GM12878 (cell line): ENCODE data around the gene YJU2. TPM values are rescaled to one million over a fixed set of nuclear protein-coding genes. Genes with fewer than 3 reads are reported as not detected.

Experiments used
- ATAC-seq: fragments of 200-7000 bp; cut with Tn5 transposase; 3 replicates; pipeline ENCODE4 v1.9.1; 2020; ENCODE audit warnings: mild to moderate bottlenecking, moderate library complexity
- BruUV-seq: library from RNA; stranded (reverse); fragments of 400-500 nt; replicated peaks from 2 replicates; lab custom pipeline; 2021; lab: Mats Ljungman, UMichigan
- CTCF ChIA-PET: fragments of 300-600 bp; sonication (Branson Sonifier 250); formaldehyde crosslinking; extraction: SDS; loops from one replicate; lab custom pipeline; 2021; ENCODE audit warnings: inconsistent platforms; lab: Yijun Ruan, JAX
- POLR2A ChIA-PET: fragments of 350-600 bp; formaldehyde crosslinking; extraction: SDS; loops from one replicate; lab custom pipeline; 2021; ENCODE audit warnings: inconsistent platforms; lab: Charles Lee
- RAD21 ChIA-PET: fragments of 300-600 bp; sonication (Branson Sonifier 250); formaldehyde crosslinking; loops from one replicate; lab custom pipeline; 2023; ENCODE audit warnings: antibody characterized with exemption; ENCODE audit not compliant: unreplicated experiment; lab: Charles Lee
- SMC1A ChIA-PET: fragments of 300-600 bp; sonication (Branson Sonifier 250); formaldehyde crosslinking; loops from one replicate; lab custom pipeline; 2023; ENCODE audit not compliant: unreplicated experiment, uncharacterized antibody; lab: Charles Lee
- DNase-seq: peaks from one replicate; pipeline ENCODE4 v3.0.0-alpha.2; 2011; ENCODE audit warnings: low read depth, low spot score
- FAIRE-seq: peaks from 3 replicates; lab custom pipeline; 2011; peaks lifted over from hg19 to GRCh38; lab: Jason Lieb, UNC
- H2AFZ ChIP-seq: 2 replicates; pipeline ENCODE4 v1.6.0; 2011; ENCODE audit warnings: low read depth, low read length, control low read depth; ENCODE audit not compliant: control insufficient read depth
- H3K27ac ChIP-seq: 2 replicates; pipeline ENCODE4 v1.5.1; 2011; ENCODE audit warnings: control low read depth; ENCODE audit not compliant: control insufficient read depth, insufficient read depth
- H3K27me3 ChIP-seq, 2 experiments: replicated peaks in 1 of 2; 2 replicates each; pipeline versions ENCODE4 v1.6.0 to v1.6.1; 2011; ENCODE audit warnings: low read length in 1 of 2; ENCODE audit not compliant: control insufficient read depth in 2 of 2, insufficient read depth in 2 of 2
- H3K36me3 ChIP-seq, 2 experiments: 2 replicates each; pipeline ENCODE4 v1.5.1; 2011; ENCODE audit warnings: low read length in 1 of 2; ENCODE audit not compliant: control insufficient read depth in 2 of 2, insufficient read depth in 2 of 2
- H3K4me1 ChIP-seq: 2 replicates; pipeline ENCODE4 v1.6.1; 2011; ENCODE audit warnings: mild to moderate bottlenecking, low read length, moderate library complexity, mixed read lengths; ENCODE audit not compliant: control insufficient read depth, insufficient read depth
- H3K4me2 ChIP-seq: 2 replicates; pipeline ENCODE4 v1.6.0; 2011; ENCODE audit warnings: control low read depth; ENCODE audit not compliant: control insufficient read depth, insufficient read depth
- H3K4me3 ChIP-seq: fragments of 200-600 bp; sonication (generic); 2 replicates; pipeline ENCODE4 v1.5.1; 2016
- H3K79me2 ChIP-seq: 2 replicates; pipeline ENCODE4 v1.6.0; 2011; ENCODE audit warnings: low read length; ENCODE audit not compliant: control insufficient read depth, insufficient read depth
- H3K9ac ChIP-seq: 2 replicates; pipeline ENCODE4 v1.8.0; 2011; ENCODE audit warnings: low read length, control low read depth, mixed read lengths; ENCODE audit not compliant: control insufficient read depth, insufficient read depth
- H3K9me3 ChIP-seq: replicated peaks from 3 replicates; pipeline ENCODE4 v1.5.1; 2011; ENCODE audit warnings: mild to moderate bottlenecking, low read length; ENCODE audit not compliant: control insufficient read depth, insufficient read depth
- H4K20me1 ChIP-seq: 2 replicates; pipeline ENCODE4 v1.6.0; 2011; ENCODE audit not compliant: control insufficient read depth, insufficient read depth
- ATF7 ChIP-seq: fragments of 450-650 bp; IDR thresholded peaks from 2 replicates; pipeline ENCODE4 v1.6.1; 2016; ENCODE audit warnings: low read depth, mild to moderate bottlenecking
- BACH1 ChIP-seq: fragments of 450-650 bp; IDR thresholded peaks from 2 replicates; pipeline ENCODE4 v1.6.1; 2017; ENCODE audit warnings: mild to moderate bottlenecking, borderline replicate concordance
- BRCA1 ChIP-seq: IDR thresholded peaks from 2 replicates; pipeline ENCODE4 v1.6.1; 2011; ENCODE audit warnings: low read depth, low read length, improper control_type of control experiment
- DPF2 ChIP-seq: fragments of 450-650 bp; IDR thresholded peaks from 2 replicates; pipeline ENCODE4 v1.6.1; 2017; ENCODE audit warnings: mild to moderate bottlenecking
- EGR1 ChIP-seq, 2 experiments: IDR thresholded peaks; 1 replicate in 1 of 2; 2 replicates in 1 of 2; pipeline ENCODE4 v1.6.1; 2011 to 2012; ENCODE audit warnings: low read depth in 2 of 2, low read length in 2 of 2, borderline replicate concordance in 1 of 2, mild to moderate bottlenecking in 1 of 2, moderate library complexity in 1 of 2
- EZH2 ChIP-seq: IDR thresholded peaks from 2 replicates; pipeline ENCODE4 v1.6.1; 2012; ENCODE audit warnings: low read depth, mild to moderate bottlenecking, control low read depth, inconsistent platforms, low read length, borderline replicate concordance; ENCODE audit not compliant: control insufficient read depth
- HDAC2 ChIP-seq: fragments of 200-600 bp; sonication (generic); IDR thresholded peaks from 2 replicates; pipeline ENCODE4 v1.6.1; 2017
- IKZF1 ChIP-seq: fragments of 450-650 bp; conservative IDR thresholded peaks from 2 replicates; pipeline ENCODE4 v1.6.1; 2017; ENCODE audit warnings: antibody characterized with exemption, mild to moderate bottlenecking
- JUND ChIP-seq: IDR thresholded peaks from 2 replicates; pipeline ENCODE4 v1.6.1; 2012; ENCODE audit warnings: low read depth, mild to moderate bottlenecking, low read length, improper control_type of control experiment, moderate library complexity
- KAT2A ChIP-seq: conservative IDR thresholded peaks from 2 replicates; pipeline ENCODE4 v1.6.1; 2011; ENCODE audit warnings: low read depth, low read length; ENCODE audit not compliant: control insufficient read depth
- RAD51 ChIP-seq: fragments of 450-650 bp; IDR thresholded peaks from 2 replicates; pipeline ENCODE4 v1.6.1; 2016; ENCODE audit warnings: moderate library complexity, mild to moderate bottlenecking, inconsistent platforms
- RB1 ChIP-seq: fragments of 450-650 bp; formaldehyde crosslinking; IDR thresholded peaks from 2 replicates; pipeline ENCODE4 v1.6.1; 2017; ENCODE audit warnings: mild to moderate bottlenecking, borderline replicate concordance
- RBBP5 ChIP-seq: fragments of 200-600 bp; sonication (generic); conservative IDR thresholded peaks from 2 replicates; pipeline ENCODE4 v1.6.1; 2016
- SMARCA5 ChIP-seq: fragments of 450-650 bp; IDR thresholded peaks from 2 replicates; pipeline ENCODE4 v1.6.1; 2017; ENCODE audit warnings: mild to moderate bottlenecking
- SRF ChIP-seq, 2 experiments: IDR thresholded peaks; 2 replicates each; pipeline ENCODE4 v1.6.1; 2011; ENCODE audit warnings: low read depth in 2 of 2, low read length in 2 of 2, mild to moderate bottlenecking in 1 of 2, moderate library complexity in 1 of 2
- ZBED1 ChIP-seq: IDR thresholded peaks from 2 replicates; pipeline ENCODE4 v1.6.1; 2016; ENCODE audit warnings: borderline replicate concordance
- ZNF217 ChIP-seq: fragments of 450-650 bp; IDR thresholded peaks from 2 replicates; pipeline ENCODE4 v1.6.1; 2017; ENCODE audit warnings: antibody characterized with exemption, mild to moderate bottlenecking
- WGBS: methylation state at CpG from one replicate; pipeline ENCODE4 v1.1.6; 2016; ENCODE audit warnings: low lambda C conversion rate; ENCODE audit not compliant: insufficient replicate concordance, insufficient coverage; ENCODE audit errors: missing lambda C conversion rate; 5-methylcytosine and 5-hydroxymethylcytosine counted together
- in situ Hi-C: fragments of 300-500 bp; cut with MboI; formaldehyde crosslinking; loops from 9 replicates; pipeline ENCODE4 v1.14.3; 2018; ENCODE audit warnings: mixed read lengths
- intact Hi-C: fragments of 100-400 bp; cut with micrococcal nuclease; formaldehyde crosslinking; loops from one replicate; pipeline ENCODE4 v1.14.2; 2022; ENCODE audit not compliant: unreplicated experiment
- polyA plus RNA-seq, 11 experiments: library from polyadenylated mRNA; depleted of rRNA in 4 of 11; unstranded in 6 of 11; stranded (reverse) in 5 of 11; fragments of >200 nt; fragmentation: Nextera tagmentation in 4 of 11; fragmentation: Illumina TruSeq in 1 of 11; extraction: Ambion mirVana in 4 of 11; extraction: Trizol in 1 of 11; gene quantifications; 1 replicate in 1 of 11; 2 replicates in 10 of 11; pipeline versions ENCODE4 v1.2.1 to v1.2.3, GENCODE V29; 2011 to 2016; ENCODE audit warnings: inconsistent platforms in 2 of 11, missing spikeins in 2 of 11, low read depth in 1 of 11
- total RNA-seq, 4 experiments: library from RNA; depleted of rRNA in 3 of 4; stranded (reverse); fragments of >200 nt in 3 of 4; fragmentation: Illumina TruSeq in 1 of 4; extraction: Trizol in 1 of 4; gene quantifications; 2 replicates each; pipeline versions ENCODE4 v1.2.1 to v1.2.3, GENCODE V29; 2013 to 2021
- TF ChIP-seq, protein P1 (sequence below): fragments of 450-650 bp; conservative IDR thresholded peaks from 2 replicates; pipeline ENCODE4 v1.6.1; 2017; ENCODE audit warnings: mild to moderate bottlenecking, moderate library complexity
- TF ChIP-seq, protein P2 (sequence below): fragments of 450-650 bp; IDR thresholded peaks from 2 replicates; pipeline ENCODE4 v1.6.1; 2018; ENCODE audit warnings: mild to moderate bottlenecking, low read depth, moderate library complexity; ENCODE audit not compliant: partially characterized antibody
- TF ChIP-seq, protein P3 (sequence below): fragments of 450-650 bp; IDR thresholded peaks from 2 replicates; pipeline ENCODE4 v1.6.1; 2014; ENCODE audit warnings: mild to moderate bottlenecking

Gene YJU2
- total and polyA plus RNA-seq, 10 of the 15 experiments (the other 5 are each of a cell fraction or from before 2014, with no cell fraction given), result 0.26 to 40.7 (median 23.8) TPM

DNA sequence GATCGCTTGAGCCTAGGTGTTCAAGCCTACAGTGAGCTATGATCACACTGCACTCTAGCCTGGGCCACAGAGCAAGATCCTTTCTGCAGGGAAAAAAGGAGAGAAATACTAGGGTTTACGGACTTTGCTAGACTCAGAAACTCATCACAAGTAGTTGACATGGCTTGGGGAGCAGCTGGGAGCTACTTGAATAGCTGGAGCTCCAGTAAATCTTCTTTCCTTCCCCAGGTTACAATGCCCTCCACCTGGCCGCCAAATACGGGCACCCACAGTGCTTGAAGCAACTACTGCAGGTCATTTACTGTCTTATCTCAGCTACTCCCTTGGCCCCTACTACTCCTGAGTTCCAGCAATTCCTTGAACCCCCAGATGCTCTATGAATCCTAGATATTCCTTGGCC lies 45.1 kb upstream of the YJU2 start:
- no peak for DNase-seq
- BruUV-seq, result no TSS peak
- Histone ChIP-seq H3K79me2 (no peaks in the 10 kb centered on the region), H3K27me3 (no peaks in the 10 kb centered on the region; a peak in 1 of 4 replicates), H3K9me3 (no peaks in the 10 kb centered on the region; the same call in 2 of the 3 replicates), H3K4me2 (no peak overlapping the region), H4K20me1 (no peaks in the 10 kb centered on the region), H3K4me3 (no peak overlapping the region), H3K27ac (no peak overlapping the region), H3K4me1 (no peaks in the 10 kb centered on the region), H2AFZ (no peak overlapping the region), H3K36me3 (no peaks in the 10 kb centered on the region), H3K9ac (no peak overlapping the region)
- ChIA-PET RAD21 (interaction anchor here (0.5 to 1.5 kb wide), 3 partner anchors 28 to 216 kb away, joined by 3 to 6 read pairs (median 3); partner anchors contain the start of genes EBI3 and EEF2), POLR2A (interaction anchor here (1.3 to 2.2 kb wide), 2 partner anchors 214 to 216 kb away, joined by 5 read pairs; partner anchors contain the start of gene EEF2), SMC1A (interaction anchor here (0.6 to 1.6 kb wide), 8 partner anchors 14 to 344 kb away, joined by 3 to 8 read pairs (median 4); partner anchors contain the start of gene EEF2), CTCF (interaction anchor here (0.7 to 6.3 kb wide), 10 partner anchors 11 to 216 kb away, joined by 3 to 63 read pairs (median 6); partner anchors contain the start of genes CREB3L3 and EEF2)
- TF ChIP-seq ZBED1 (no peak), SMARCA5 (no peak), BRCA1 (no peak), IKZF1 (no peak), HDAC2 (no peak), JUND (no peak), DPF2 (no peak), RAD51 (no peak), EZH2 (no peak), RBBP5 (no peak), EGR1 (IDR thresholded peaks at IDR 0.05; ENCODE audit: borderline replicate concordance in 1 of 2, low read depth in 2 of 2, low read length in 2 of 2) (no peak), ZNF217 (no peak), SRF (IDR thresholded peaks at IDR 0.05; ENCODE audit: low read depth in 2 of 2, low read length in 2 of 2) (no peak), RB1 (no peak), BACH1 (no peak), KAT2A (no peak), ATF7 (no peak)
- TF ChIP-seq, protein P1, sequence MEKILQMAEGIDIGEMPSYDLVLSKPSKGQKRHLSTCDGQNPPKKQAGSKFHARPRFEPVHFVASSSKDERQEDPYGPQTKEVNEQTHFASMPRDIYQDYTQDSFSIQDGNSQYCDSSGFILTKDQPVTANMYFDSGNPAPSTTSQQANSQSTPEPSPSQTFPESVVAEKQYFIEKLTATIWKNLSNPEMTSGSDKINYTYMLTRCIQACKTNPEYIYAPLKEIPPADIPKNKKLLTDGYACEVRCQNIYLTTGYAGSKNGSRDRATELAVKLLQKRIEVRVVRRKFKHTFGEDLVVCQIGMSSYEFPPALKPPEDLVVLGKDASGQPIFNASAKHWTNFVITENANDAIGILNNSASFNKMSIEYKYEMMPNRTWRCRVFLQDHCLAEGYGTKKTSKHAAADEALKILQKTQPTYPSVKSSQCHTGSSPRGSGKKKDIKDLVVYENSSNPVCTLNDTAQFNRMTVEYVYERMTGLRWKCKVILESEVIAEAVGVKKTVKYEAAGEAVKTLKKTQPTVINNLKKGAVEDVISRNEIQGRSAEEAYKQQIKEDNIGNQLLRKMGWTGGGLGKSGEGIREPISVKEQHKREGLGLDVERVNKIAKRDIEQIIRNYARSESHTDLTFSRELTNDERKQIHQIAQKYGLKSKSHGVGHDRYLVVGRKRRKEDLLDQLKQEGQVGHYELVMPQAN, result no peak
- TF ChIP-seq, protein P2, sequence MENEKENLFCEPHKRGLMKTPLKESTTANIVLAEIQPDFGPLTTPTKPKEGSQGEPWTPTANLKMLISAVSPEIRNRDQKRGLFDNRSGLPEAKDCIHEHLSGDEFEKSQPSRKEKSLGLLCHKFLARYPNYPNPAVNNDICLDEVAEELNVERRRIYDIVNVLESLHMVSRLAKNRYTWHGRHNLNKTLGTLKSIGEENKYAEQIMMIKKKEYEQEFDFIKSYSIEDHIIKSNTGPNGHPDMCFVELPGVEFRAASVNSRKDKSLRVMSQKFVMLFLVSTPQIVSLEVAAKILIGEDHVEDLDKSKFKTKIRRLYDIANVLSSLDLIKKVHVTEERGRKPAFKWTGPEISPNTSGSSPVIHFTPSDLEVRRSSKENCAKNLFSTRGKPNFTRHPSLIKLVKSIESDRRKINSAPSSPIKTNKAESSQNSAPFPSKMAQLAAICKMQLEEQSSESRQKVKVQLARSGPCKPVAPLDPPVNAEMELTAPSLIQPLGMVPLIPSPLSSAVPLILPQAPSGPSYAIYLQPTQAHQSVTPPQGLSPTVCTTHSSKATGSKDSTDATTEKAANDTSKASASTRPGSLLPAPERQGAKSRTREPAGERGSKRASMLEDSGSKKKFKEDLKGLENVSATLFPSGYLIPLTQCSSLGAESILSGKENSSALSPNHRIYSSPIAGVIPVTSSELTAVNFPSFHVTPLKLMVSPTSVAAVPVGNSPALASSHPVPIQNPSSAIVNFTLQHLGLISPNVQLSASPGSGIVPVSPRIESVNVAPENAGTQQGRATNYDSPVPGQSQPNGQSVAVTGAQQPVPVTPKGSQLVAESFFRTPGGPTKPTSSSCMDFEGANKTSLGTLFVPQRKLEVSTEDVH, result no peak
- TF ChIP-seq, protein P3, sequence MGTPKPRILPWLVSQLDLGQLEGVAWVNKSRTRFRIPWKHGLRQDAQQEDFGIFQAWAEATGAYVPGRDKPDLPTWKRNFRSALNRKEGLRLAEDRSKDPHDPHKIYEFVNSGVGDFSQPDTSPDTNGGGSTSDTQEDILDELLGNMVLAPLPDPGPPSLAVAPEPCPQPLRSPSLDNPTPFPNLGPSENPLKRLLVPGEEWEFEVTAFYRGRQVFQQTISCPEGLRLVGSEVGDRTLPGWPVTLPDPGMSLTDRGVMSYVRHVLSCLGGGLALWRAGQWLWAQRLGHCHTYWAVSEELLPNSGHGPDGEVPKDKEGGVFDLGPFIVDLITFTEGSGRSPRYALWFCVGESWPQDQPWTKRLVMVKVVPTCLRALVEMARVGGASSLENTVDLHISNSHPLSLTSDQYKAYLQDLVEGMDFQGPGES, result no peak
- in situ Hi-C loops (loop anchor here (10.0 kb wide), 1 partner anchor 537 kb away; no protein-coding TSS in a partner anchor), intact Hi-C loops (loop anchor here (5.0 kb wide), 3 partner anchors 34 to 489 kb away; partner anchors contain the start of gene EEF2)
- ATAC-seq, result no peak
- 54% methylated on average over 4 of the region's 4 CpGs for WGBS
- no peak for FAIRE-seq
